Fibroblast of lung (primary cell): Measurements from ENCODE around the gene CBL. TPM values are rescaled to one million over a fixed set of nuclear protein-coding genes. Genes with fewer than 3 reads are reported as not detected.

Experiments
- DNase-seq, 2 donors: peaks; one replicate each; pipeline versions ENCODE4 v3.0.0 to v3.0.0-alpha.2; 2010; ENCODE audit warnings: low read depth in 2 of 2
- H2AFZ ChIP-seq: 2 replicates; pipeline ENCODE4 v1.5.1; 2012; ENCODE audit warnings: low read length, control low read depth, inconsistent platforms
- H3K27ac ChIP-seq: 2 replicates; pipeline ENCODE4 v1.5.1; 2011; ENCODE audit warnings: low read length, control low read depth; ENCODE audit not compliant: insufficient read depth
- H3K27me3 ChIP-seq: 2 replicates; pipeline ENCODE4 v1.5.1; 2011; ENCODE audit warnings: mild to moderate bottlenecking, low read length; ENCODE audit not compliant: control insufficient read depth, insufficient read depth
- H3K36me3 ChIP-seq: 2 replicates; pipeline ENCODE4 v1.5.1; 2011; ENCODE audit warnings: low read length; ENCODE audit not compliant: control insufficient read depth, insufficient read depth
- H3K4me1 ChIP-seq: 2 replicates; pipeline ENCODE4 v1.5.1; 2011; ENCODE audit warnings: low read length; ENCODE audit not compliant: control insufficient read depth, insufficient read depth; ENCODE audit errors: extremely low read depth
- H3K4me2 ChIP-seq: 2 replicates; pipeline ENCODE4 v1.5.1; 2011; ENCODE audit warnings: low read length, control low read depth; ENCODE audit not compliant: insufficient read depth; ENCODE audit errors: extremely low read depth
- H3K4me3 ChIP-seq, 4 experiments: fragments of 200-600 bp in 1 of 4; sonication (generic) in 1 of 4; replicated peaks in 1 of 4; 2 replicates each; pipeline ENCODE4 v1.5.1; 2011 to 2016; ENCODE audit warnings: low read length in 4 of 4, low read depth in 3 of 4, mild to moderate bottlenecking in 3 of 4, control low read depth in 2 of 4, inconsistent platforms in 1 of 4, mixed read lengths in 1 of 4; ENCODE audit not compliant: insufficient read depth in 1 of 4; ENCODE audit errors: control extremely low read depth in 1 of 4
- H3K79me2 ChIP-seq: 2 replicates; pipeline ENCODE4 v1.5.1; 2012; ENCODE audit warnings: mild to moderate bottlenecking, low read length, inconsistent platforms; ENCODE audit not compliant: control insufficient read depth, insufficient read depth
- H3K9ac ChIP-seq: 2 replicates; pipeline ENCODE4 v1.5.1; 2011; ENCODE audit warnings: mild to moderate bottlenecking, low read length, control low read depth; ENCODE audit not compliant: insufficient read depth
- H3K9me3 ChIP-seq: 2 replicates; pipeline ENCODE4 v1.5.1; 2012; ENCODE audit warnings: low read depth, low read length; ENCODE audit not compliant: control insufficient read depth, insufficient read depth
- H4K20me1 ChIP-seq: 2 replicates; pipeline ENCODE4 v1.5.1; 2011; ENCODE audit warnings: low read length; ENCODE audit not compliant: control insufficient read depth, insufficient read depth; ENCODE audit errors: extremely low read depth
- EZH2 ChIP-seq: IDR thresholded peaks from 2 replicates; pipeline ENCODE4 v1.5.1; 2012; ENCODE audit warnings: low read length, control low read depth, mild to moderate bottlenecking; ENCODE audit errors: missing control alignments
- polyA plus RNA-seq, 2 donors: library from polyadenylated mRNA; depleted of rRNA in 1 of 2; stranded (reverse) in 1 of 2; unstranded in 1 of 2; fragments of >200 nt; gene quantifications; 2 replicates each; pipeline ENCODE4 v1.2.1, GENCODE V29; 2011 to 2012; ENCODE audit warnings: missing spikeins in 1 of 2
- total RNA-seq: library from RNA; depleted of rRNA; stranded (reverse); fragments of >200 nt; gene quantifications from 2 replicates; pipeline ENCODE4 v1.2.1, GENCODE V29; 2014
- TF ChIP-seq, protein P1 (sequence below), 2 donors: IDR thresholded peaks in 1 of 2; conservative IDR thresholded peaks in 1 of 2; 1 replicate in 1 of 2; 2 replicates in 1 of 2; pipeline ENCODE4 v1.5.1; 2011 to 2012; ENCODE audit warnings: low read length in 2 of 2, control low read depth in 1 of 2, inconsistent platforms in 1 of 2, low read depth in 1 of 2, mild to moderate bottlenecking in 1 of 2

Gene CBL
- total and polyA plus RNA-seq, 2 donors (not counting 1 experiment from before 2014, with no cell fraction given): 11.1 to 12.4 TPM

DNA sequence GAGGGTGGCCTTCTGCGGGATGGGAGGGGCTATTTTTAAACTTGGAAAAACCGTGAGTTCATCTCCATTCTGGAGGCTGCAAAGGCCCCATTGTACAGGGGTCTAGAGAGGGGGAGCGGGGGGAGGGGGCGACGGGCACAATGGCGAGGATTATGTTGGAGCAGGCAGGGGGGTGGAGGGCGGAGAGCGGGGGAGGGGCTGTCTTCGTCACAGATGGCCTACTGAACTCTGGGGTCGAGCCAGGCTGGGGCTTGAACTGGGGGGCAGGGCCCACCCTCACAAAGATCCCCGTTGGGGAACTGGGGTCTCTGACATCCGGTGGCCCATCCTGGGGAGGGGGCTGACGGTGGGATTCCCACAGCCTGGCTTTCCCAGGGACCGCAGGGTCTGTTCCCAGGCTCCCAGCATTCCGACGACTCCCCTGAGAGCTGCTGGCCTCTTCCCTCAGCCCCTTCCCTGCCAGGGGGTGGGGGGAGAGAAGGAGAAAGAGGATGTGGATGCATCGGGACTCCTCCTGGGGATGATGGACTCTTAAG lies 114.2 kb downstream of the CBL start:
- H3K27ac ChIP-seq: no peak overlapping the region
- no peak overlapping the region for H2AFZ ChIP-seq
- TF ChIP-seq, protein P1, sequence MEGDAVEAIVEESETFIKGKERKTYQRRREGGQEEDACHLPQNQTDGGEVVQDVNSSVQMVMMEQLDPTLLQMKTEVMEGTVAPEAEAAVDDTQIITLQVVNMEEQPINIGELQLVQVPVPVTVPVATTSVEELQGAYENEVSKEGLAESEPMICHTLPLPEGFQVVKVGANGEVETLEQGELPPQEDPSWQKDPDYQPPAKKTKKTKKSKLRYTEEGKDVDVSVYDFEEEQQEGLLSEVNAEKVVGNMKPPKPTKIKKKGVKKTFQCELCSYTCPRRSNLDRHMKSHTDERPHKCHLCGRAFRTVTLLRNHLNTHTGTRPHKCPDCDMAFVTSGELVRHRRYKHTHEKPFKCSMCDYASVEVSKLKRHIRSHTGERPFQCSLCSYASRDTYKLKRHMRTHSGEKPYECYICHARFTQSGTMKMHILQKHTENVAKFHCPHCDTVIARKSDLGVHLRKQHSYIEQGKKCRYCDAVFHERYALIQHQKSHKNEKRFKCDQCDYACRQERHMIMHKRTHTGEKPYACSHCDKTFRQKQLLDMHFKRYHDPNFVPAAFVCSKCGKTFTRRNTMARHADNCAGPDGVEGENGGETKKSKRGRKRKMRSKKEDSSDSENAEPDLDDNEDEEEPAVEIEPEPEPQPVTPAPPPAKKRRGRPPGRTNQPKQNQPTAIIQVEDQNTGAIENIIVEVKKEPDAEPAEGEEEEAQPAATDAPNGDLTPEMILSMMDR (conservative IDR thresholded peaks at IDR 0.05 in 1 of 2, IDR thresholded peaks at IDR 0.05 in 1 of 2; ENCODE audit: low read depth in 1 of 2, low read length in 2 of 2): no peak
- no peak for TF ChIP-seq EZH2
- H3K4me3 ChIP-seq: peak overlapping the region in 1 of 4 experiments; percentile 49
- no peaks in the 10 kb centered on the region for H3K36me3 ChIP-seq
- H3K79me2 ChIP-seq: no peaks in the 10 kb centered on the region
- H3K27me3 ChIP-seq: peaks cover 6% of the 10 kb centered on the region
- no peak for DNase-seq
- no peak overlapping the region for H3K4me2 ChIP-seq
- peaks cover 27% of the 10 kb centered on the region for H3K4me1 ChIP-seq
- no peaks in the 10 kb centered on the region for H3K9me3 ChIP-seq
- H3K9ac ChIP-seq: peak overlapping the region; percentile 57
- no peaks in the 10 kb centered on the region for H4K20me1 ChIP-seq

DNA sequence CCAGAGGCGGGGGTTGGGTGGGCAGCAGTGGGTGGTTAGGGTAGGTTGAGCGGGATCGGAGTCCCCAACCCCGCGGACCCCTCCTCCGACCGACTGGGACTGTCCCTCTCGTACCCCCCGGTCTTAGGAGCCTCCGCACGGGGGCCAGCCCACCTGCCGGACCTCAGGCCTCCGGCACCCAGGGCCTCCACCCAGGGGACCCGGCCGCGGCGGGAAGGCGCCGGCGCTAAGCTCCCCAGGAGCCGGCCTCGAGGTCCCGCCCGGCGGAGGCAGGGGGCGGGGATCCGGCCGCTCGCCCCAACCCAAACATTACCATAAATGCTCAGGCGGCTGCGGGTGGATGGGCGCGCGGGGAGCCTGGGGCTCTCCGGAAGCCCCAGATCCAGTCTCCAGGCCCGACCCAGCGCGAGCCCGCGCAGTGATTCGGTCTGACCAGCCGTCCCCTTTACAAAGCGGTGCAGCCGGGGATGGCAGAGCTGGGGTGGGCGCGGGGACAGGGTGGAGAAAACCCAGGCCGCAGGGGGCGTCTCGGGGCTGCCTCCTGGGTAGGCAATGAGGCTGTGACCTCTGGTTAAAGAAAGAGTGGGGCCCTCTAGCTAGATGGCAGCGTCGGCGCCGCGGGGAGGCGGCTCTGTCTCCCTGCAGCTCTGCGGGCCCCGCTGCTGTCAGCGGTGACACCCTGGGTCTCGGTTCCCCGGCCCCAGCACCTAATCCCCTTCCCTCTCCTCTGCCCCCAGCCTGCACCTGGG lies 114.8 kb downstream of the CBL start:
- DNase-seq: peak; percentile 61 to 74

DNA sequence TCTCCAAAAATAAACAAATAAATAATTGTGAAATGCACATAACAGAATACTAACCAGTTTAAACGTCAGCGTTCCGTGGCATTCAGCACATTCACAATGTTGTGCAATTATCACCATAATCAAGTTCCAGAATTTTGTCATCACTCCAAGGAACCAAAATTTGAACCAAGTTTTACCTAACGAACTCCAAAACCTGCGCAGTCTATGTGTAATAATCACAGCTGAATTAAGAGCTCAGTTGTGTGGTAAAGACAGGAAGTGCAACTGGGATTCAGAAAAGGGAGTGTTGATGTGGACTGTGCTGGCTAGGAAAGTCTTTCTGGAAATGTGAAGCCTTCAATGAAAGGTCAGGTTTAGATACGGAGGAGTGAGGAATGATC lies 116.2 kb downstream of the CBL start:
- Histone ChIP-seq H3K27me3 (no peaks in the 10 kb centered on the region), H2AFZ (peak overlapping the region; percentile 36), H3K36me3 (no peaks in the 10 kb centered on the region), H3K9ac (no peak overlapping the region), H3K27ac (peak overlapping the region; percentile 11), H3K79me2 (no peaks in the 10 kb centered on the region), H3K4me1 (peaks cover 22% of the 10 kb centered on the region), H3K4me3 (no peak overlapping the region), H3K4me2 (no peak overlapping the region), H4K20me1 (no peaks in the 10 kb centered on the region), H3K9me3 (no peaks in the 10 kb centered on the region)
- TF ChIP-seq, protein P1 (conservative IDR thresholded peaks at IDR 0.05 in 1 of 2, IDR thresholded peaks at IDR 0.05 in 1 of 2; ENCODE audit: low read depth in 1 of 2, low read length in 2 of 2): peak in 1 of 2 donors; percentile 4
- TF ChIP-seq EZH2: no peak
- DNase-seq: peak in 1 of 2 donors; percentile 8

More for the DNA sequence above, 114.8 kb downstream of the CBL start:
- H4K20me1 ChIP-seq: no peaks in the 10 kb centered on the region
- peaks cover 1% of the 10 kb centered on the region for H3K27me3 ChIP-seq
- peak overlapping the region; percentile 67 for H2AFZ ChIP-seq
- TF ChIP-seq, protein P1 (conservative IDR thresholded peaks at IDR 0.05 in 1 of 2, IDR thresholded peaks at IDR 0.05 in 1 of 2; ENCODE audit: low read depth in 1 of 2, low read length in 2 of 2): no peak
- TF ChIP-seq EZH2: no peak
- no peaks in the 10 kb centered on the region for H3K9me3 ChIP-seq
- peaks cover 24% of the 10 kb centered on the region for H3K4me1 ChIP-seq
- peak overlapping the region; percentile 57 for H3K9ac ChIP-seq
- H3K4me3 ChIP-seq: peak overlapping the region in 3 of 4 experiments; percentile 10 to 49 (median 24)
- H3K79me2 ChIP-seq: no peaks in the 10 kb centered on the region
- no peaks in the 10 kb centered on the region for H3K36me3 ChIP-seq
- H3K27ac ChIP-seq: peak overlapping the region; percentile 66
- peak overlapping the region; percentile 58 for H3K4me2 ChIP-seq
